Activated CD8-positive, alpha-beta memory T cell treated with anti-CD3 and anti-CD28 coated beads, Interleukin-2, amount 50 U/mL, for 1 hour (primary cell): Measurements from ENCODE around the gene CSF2.
"Not testable (repeated sequence)": the region's sequence is repeated elsewhere in the genome, so short reads cannot be mapped to it uniquely, and the experiment has no call there.

Experiments
- DNase-seq: peaks from one replicate; pipeline ENCODE4 v3.0.0-alpha.2; 2020; ENCODE audit errors: extremely low read depth

Gene CSF2

GRCh38 chr5:132108957-132109356 lies 35.4 kb downstream of the CSF2 start:
- not testable (repeated sequence) for DNase-seq

- no peak for DNase-seq
Observed at GRCh38 chr5:132109494-132110053, 36.0 kb downstream of the CSF2 start.

GRCh38 chr5:132110195-132110594 lies 36.6 kb downstream of the CSF2 start:
- no peak for DNase-seq

GRCh38 chr5:132110930-132111329 lies 37.3 kb downstream of the CSF2 start:
- no peak for DNase-seq

GRCh38 chr5:132112111-132112510 lies 38.5 kb downstream of the CSF2 start:
- DNase-seq = no peak

GRCh38 chr5:132114150-132115121 lies 40.8 kb downstream of the CSF2 start:
- DNase-seq = no peak

- DNase-seq = no peak
Observed at GRCh38 chr5:132115375-132115774, 41.8 kb downstream of the CSF2 start.

- DNase-seq = no peak
Observed at GRCh38 chr5:132116072-132116471, 42.5 kb downstream of the CSF2 start.

DNA sequence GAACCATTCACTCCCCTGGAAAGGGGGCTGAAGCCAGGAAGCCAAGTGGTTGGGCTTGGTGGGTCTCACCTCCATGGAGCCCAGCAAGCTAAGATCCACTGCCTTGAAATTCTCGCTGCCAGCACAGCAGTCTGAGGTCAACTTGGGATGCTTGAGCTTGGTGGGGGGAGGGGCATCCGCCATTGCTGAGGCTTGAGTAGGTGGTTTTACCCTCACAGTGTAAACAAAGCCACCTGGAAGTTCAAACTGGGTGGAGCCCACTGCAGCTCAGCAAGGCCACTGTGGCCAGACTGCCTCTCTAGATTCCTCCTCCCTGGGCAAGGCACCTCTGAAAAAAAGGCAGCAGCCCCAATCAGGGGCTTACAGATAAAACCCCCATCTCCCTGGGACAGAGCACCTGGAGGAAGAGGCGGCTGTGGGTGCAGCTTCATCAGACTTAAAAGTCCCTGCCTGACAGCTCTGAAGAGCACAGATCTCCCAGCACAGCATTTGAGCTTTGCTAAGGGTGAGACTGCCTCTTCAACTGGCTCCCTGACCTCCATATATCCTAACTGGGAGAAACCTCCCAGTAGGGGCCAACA lies 43.4 kb downstream of the CSF2 start:
- not testable (repeated sequence) for DNase-seq

GRCh38 chr5:132120717-132121116 lies 47.1 kb downstream of the CSF2 start:
- not testable (repeated sequence) for DNase-seq

- DNase-seq = not testable (repeated sequence)
Observed at GRCh38 chr5:132122971-132123370, 49.4 kb downstream of the CSF2 start.

- not testable (repeated sequence) for DNase-seq
Observed at GRCh38 chr5:132123578-132123977, 50.0 kb downstream of the CSF2 start.
